Activated CD4-positive, alpha-beta T cell treated with anti-CD3 and anti-CD28 coated beads, Interleukin-2, amount 50 U/mL, for 16 hours (primary cell): ENCODE results near the gene TCTN2.
A peak's percentile ranks its signal among the peaks of the same experiment; 100 is the strongest.

ENCODE experiments used
- DNase-seq: peaks from one replicate; pipeline ENCODE4 v3.0.0-alpha.2; 2020

TCTN2 gene

DNA sequence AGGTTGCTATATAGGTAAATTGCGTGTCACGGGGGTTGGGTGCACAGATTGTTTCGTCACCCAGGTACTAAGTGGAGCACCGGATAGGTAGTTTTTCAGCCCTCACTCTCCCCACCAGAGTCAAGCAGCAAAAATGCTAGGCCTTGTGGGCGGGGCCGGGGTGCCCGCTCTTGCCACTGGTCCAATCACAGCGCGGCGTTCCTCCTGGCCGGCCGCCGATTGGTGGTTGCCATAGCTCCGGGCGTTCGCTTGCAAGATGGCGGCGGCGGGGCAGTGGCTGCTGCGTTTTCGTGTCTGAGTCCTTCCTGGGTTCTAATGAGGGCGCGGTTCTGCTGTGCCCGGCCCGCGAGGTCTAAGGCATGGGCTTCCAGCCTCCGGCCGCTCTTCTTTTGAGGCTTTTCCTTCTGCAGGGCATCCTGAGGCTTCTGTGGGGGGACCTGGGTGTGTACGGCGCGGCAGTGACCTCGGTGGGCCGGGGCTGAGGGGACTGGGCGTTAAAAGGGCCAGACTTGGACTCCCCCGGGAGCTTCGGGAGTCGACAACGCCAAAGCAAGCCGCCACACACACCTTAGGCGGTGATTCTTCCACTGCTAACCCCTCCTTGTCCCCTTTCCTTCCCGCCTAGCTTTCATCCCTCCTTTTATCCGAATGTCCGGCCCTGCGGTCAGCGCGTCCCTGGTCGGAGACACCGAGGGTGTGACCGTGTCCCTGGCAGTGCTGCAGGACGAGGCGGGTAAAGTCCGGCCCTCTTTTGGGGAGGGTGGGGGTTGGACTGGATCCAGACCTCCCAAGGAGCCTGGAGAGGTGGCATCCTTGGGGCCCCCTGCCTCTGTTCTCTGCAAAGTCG, at the start of gene TCTN2:
Gene TCTN2, plus strand, starts transcription at position 232 of the 847 bp plus-strand sequence. Its CDS starts 128 bp downstream, at position 360.
- peak; percentile 95 for DNase-seq

GRCh38 chr12:123621619-123622530, 49.0 kb upstream of the TCTN2 start:
- DNase-seq: peak; percentile 25

DNA sequence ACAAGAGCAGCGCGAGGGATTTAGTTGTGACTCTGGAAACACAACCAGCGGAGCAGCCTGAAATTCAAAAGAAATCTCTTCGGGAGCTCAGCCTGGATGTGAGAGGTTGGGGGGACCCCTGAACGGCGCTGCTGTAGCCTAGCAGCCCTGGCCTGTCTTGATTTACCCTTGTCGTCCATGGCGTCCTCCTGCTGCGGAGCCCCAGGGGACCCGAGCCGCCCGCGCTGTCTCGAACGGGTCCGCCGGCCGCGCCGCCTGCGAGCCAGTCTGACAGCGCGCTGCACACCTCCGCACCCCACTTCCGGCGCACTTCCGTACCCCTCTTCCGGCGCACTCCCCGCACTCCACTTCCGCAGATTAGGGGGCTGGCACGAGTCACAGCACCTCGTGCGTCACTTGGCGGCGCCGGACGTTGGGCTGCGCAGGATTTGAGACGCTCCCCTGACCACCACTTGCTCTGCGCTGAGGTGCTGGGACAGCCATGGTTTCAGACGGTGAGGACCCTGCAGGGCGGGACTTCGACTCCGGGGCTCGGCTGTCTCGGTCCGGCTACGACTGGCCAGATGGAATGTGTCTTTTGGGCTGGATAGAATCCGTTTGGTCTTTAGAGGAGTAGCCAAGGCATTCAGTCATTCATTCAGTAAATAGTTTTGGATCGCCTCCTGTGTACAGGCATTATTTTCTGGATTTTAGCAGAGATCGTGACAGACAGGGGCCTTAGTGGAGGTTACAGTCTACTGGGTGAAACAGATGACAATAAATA, 37.4 kb upstream of the TCTN2 start, which contains the start of the genes EIF2B1 and GTF2H3:
Gene EIF2B1, minus strand, starts transcription at position 308 of the 763 bp plus-strand sequence. Its CDS starts 129 bp downstream, at position 179.
Gene GTF2H3, plus strand, starts transcription at position 451 of the 763 bp plus-strand sequence. Its CDS starts 31 bp downstream, at position 482.
- peak; percentile 99 for DNase-seq

GRCh38 chr12:123634142-123634561, 36.8 kb upstream of the TCTN2 start:
- DNase-seq: no peak

GRCh38 chr12:123643911-123644310, 27.0 kb upstream of the TCTN2 start:
- DNase-seq: no peak

DNA sequence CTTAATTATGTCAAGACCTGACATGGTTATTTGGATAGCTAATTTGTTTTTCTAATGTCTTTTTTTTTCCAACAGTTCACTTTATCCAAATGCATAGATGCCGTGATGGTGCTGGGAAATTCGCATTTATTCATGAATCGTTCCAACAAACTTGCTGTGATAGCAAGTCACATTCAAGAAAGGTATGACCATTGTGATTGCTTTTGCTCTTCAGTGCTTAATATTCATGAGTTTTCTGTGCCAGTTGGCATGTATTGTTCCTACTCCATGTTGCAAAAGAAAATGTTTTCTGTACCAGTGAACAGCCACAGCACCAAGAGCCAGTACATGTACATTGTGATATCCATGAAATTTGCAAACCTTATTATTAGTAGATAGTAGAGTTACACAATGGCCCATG, 25.5 kb upstream of the TCTN2 start:
- DNase-seq: no peak

- no peak for DNase-seq
Measured at GRCh38 chr12:123645878-123646277, 25.0 kb upstream of the TCTN2 start.

- DNase-seq: no peak
Measured at GRCh38 chr12:123648401-123648800, 22.5 kb upstream of the TCTN2 start.

DNA sequence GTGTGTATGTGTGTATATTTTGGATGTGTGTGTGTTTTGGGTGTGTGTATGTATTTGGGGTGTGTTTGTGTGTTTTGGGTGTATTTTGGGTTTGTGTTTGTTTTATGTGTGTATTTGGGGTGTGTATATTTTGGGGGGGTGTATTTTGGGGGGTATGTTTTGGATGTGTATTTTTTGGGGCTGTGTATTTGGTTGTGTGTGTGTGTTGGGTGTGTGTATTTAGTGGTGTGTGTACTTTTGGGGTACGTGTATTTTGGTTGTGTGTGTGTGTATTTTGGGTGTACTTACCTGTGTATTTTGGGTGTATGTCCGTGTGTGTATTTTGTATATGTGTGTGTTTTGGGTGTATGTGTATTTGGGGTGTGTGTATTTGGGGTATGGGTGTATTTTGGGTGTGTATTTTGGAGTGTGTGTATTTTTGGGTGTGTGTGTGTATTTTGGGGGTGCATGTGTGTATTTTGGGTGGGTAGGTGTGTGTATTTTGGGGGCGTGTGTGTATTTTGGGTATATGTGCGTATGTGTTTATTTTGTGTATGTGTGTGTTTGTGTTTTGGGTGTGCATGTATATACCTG, 16.7 kb upstream of the TCTN2 start:
- no peak for DNase-seq

- DNase-seq: no peak
Measured at GRCh38 chr12:123655420-123655819, 15.5 kb upstream of the TCTN2 start.

GRCh38 chr12:123656392-123656791, 14.5 kb upstream of the TCTN2 start:
- DNase-seq: no peak

GRCh38 chr12:123657211-123657610, 13.7 kb upstream of the TCTN2 start:
- no peak for DNase-seq

DNA sequence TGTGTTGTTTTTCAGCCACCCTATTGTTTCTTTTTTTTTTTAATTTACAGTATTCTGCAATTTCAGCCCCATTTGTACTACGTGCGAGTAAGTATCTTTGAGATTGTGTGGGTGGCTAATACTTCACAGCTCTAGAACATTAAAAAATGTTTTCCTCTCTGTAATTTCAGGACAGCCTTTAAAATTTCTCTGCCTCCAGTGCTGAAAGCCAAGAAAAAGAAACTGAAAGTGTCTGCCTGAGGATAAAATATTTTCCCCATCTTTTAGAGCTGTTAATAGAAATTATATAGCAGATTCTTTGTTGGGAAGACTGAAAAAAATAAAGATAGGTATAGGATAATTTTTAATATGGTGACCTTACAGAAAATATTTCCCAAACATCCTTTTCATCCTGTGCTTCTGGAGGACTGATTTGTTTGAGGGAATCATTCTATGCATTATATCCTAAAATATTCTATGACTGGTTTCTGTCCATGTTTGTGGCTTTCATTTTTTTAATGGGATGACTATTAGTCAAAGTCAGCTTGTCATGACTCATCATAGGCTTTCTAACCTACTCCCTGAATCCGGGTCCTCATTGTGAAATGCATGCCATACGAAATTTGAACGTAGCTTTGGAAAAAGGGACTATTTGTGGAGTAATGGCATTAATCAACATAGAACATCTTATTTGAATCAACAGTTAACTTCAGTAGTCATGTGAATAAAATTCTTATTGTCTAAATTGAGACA, 10.8 kb upstream of the TCTN2 start:
- peak; percentile 24 for DNase-seq

- DNase-seq: no peak
Measured at GRCh38 chr12:123667771-123668170, 3.1 kb upstream of the TCTN2 start.

DNA sequence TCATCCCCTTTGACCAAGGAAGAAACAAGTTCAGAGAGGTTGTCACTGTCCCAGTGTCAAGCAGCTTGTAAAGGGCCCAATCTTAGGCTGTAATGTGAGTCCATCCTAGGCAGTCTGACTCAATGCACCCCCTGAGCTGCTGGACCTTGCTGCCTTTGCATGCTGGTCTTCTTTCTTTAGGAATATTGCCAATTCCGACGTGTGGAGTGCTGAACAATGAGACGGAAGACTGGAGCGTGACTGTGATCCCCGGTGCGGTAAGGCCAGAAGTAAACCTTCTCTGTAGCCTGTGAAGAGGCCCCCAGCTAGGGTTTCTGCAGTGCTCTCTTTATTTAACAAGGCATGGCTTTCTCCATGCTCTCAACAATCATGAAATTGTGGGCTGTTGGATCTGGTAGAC, 963 bp downstream of the TCTN2 start:
- no peak for DNase-seq

DNA sequence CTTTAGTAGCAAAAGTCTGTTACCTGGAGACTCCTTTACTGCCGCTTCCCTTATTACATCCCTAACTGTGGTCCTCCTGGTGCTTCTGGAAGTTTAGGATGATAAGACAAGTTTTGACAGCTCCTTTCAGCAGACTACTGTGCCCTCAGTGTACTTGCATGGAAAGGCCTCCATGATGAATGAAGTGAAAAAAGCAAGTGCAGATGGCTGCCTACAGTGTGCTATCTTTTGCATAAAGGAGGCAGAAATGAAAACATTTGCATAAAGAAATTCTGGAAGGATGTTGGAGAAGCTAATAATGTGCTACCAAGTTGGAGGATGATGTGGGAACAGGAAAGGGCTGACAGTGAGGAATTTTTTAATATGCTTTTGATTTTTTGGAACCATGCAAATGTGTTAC, 4.5 kb downstream of the TCTN2 start:
- no peak for DNase-seq

DNA sequence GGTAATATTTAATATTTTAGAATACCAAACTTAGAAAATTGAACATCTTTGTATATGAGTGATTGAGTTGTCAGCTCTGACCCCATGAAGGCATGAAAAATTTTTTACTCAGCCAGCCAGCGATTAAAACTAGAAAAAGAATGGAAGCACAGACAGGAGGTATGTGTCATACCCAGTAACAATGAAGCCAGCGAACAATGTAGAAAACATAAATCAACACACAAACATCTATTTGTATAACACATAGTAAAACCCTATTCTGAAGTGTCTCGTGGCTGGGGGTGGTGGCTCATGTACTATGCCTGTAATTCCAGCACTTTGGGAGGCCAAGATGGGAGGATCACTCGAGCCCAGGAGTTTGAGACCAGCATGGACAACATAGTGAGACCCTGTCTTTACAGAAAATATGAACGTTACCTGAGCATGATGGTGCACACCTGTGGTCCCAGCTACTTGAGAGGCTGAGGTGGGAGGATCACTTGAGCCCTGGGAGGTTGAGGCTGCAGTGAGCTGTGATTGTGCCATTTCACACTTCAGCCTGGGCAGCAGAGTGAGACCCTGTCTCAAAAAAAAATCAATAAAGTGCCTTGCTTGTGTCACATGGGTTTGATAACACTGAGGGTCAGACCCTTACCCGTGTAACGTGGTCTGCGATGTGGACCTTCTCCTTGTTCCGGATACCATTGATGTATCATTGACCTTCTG, 5.9 kb downstream of the TCTN2 start:
- DNase-seq: no peak

- no peak for DNase-seq
Measured at GRCh38 chr12:123678981-123679380, 8.1 kb downstream of the TCTN2 start.

- DNase-seq: no peak
Measured at GRCh38 chr12:123681605-123682004, 10.7 kb downstream of the TCTN2 start.

DNA sequence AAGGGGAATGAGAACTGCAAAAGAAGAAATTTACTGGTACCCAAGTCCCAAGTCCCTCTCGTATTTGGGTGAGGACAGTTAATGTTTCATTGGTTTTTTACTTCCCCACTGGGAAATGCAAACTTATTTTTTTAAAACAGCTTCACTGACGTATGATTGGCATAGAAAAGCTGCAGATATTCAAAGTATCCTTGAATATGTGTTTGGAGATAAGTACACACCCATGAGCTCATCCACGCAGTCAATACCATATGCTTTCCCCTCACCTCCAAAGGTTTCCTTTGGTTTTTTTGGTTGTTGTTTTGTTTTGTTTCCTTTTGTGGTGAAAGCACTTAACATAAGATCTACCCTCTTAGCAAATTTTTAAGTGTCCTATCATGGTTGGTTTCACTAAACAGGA, 13.1 kb downstream of the TCTN2 start:
- DNase-seq: no peak

- DNase-seq: no peak
Measured at GRCh38 chr12:123686636-123687190, 15.8 kb downstream of the TCTN2 start.
